ENCODE data around the gene SKAP1.

DNA sequence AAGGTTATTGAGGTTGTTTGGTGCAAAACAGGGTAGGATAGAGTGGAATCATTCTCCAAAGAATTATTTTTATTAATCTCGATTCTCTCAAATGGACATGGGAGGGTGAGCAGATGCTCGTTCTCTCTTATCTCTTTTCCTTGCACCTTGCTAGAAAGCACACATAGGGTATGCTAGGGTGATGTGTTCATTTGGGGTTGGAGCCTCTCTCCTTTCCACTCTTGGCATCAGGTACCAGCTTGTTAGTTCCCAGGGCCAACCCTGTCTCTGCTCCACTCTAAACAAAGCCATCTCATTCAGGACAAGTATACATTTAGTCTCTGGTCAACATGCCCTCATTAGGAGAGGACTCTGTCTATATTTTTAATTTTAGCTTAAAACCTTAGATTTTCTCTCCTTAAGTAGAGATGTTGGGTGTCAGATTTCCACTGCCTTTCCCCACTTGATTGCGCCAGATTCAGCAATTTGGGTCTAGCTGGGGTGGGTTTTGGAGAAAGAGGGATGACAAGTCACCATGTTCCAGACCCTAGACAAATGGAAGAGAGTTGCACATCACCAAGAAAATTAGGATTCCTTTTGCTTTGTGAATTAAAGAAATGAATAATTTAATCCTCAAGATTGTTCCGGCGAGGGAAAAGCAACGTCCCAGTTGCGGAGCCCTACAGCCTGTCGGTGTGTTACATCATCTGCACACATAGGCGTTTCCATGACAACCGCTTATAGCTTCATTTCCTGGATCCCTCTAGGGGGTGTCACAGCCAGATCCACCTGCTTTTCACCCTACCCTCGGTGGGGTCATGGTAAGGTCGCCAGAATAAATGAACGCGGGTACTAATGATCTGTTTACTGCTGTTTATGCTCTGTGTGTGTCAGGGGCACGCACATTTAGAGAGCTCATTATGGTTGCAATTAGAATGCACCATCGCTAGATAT lies 280.9 kb downstream of the SKAP1 start:
- TF ChIP-seq EZH2 (IDR thresholded peaks at IDR 0.05): no peak
- TF ChIP-seq, protein P1, sequence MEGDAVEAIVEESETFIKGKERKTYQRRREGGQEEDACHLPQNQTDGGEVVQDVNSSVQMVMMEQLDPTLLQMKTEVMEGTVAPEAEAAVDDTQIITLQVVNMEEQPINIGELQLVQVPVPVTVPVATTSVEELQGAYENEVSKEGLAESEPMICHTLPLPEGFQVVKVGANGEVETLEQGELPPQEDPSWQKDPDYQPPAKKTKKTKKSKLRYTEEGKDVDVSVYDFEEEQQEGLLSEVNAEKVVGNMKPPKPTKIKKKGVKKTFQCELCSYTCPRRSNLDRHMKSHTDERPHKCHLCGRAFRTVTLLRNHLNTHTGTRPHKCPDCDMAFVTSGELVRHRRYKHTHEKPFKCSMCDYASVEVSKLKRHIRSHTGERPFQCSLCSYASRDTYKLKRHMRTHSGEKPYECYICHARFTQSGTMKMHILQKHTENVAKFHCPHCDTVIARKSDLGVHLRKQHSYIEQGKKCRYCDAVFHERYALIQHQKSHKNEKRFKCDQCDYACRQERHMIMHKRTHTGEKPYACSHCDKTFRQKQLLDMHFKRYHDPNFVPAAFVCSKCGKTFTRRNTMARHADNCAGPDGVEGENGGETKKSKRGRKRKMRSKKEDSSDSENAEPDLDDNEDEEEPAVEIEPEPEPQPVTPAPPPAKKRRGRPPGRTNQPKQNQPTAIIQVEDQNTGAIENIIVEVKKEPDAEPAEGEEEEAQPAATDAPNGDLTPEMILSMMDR (IDR thresholded peaks at IDR 0.05): no peak
